ENCODE measurements around the gene TMBIM1. TPM values are rescaled to one million over a fixed set of nuclear protein-coding genes. Genes with fewer than 3 reads are reported as not detected.
"Not testable (repeated sequence)": the region's sequence is repeated elsewhere in the genome, so short reads cannot be mapped to it uniquely, and the experiment has no call there.

Gene TMBIM1
- total and polyA plus RNA-seq, 8 donors: 94.6 to 318 (median 129) TPM

- 66 to 89% (median 76%) methylated on average over 7 to 9 of the region's 9 CpGs for WGBS, 5 donors
- intact Hi-C loops (cut with DNase I; ENCODE audit: low total_unique reads): no loop called here
- Histone ChIP-seq H3K27me3 (no peaks in the 10 kb centered on the region), H3K36me3 (peaks cover 71% of the 10 kb centered on the region in 4 donors), H3K4me1 (peaks cover 22 to 93% (median 75%) of the 10 kb centered on the region in 4 donors), H3K4me3 (no peak overlapping the region), H3K27ac (peak overlapping the region; percentile 17 to 99 (median 85)), H3K9me3 (no peaks in the 10 kb centered on the region)
- TF ChIP-seq POLR2AphosphoS5 (IDR thresholded peaks at IDR 0.05) (no peak), EP300 (IDR thresholded peaks at IDR 0.05) (no peak), POLR2A (IDR thresholded peaks at IDR 0.05) (no peak), CTCF (IDR thresholded peaks at IDR 0.05) (no peak)
- no peak for DNase-seq
Measured at GRCh38 chr2:218275371-218276072, 16.8 kb downstream of the TMBIM1 start.

- Histone ChIP-seq H3K4me1 (peaks cover 22 to 84% (median 71%) of the 10 kb centered on the region in 4 donors), H3K27me3 (no peaks in the 10 kb centered on the region), H3K36me3 (peaks cover 61 to 62% (median 62%) of the 10 kb centered on the region in 4 donors), H3K27ac (peak overlapping the region; percentile 69 to 99 (median 85)), H3K9me3 (no peaks in the 10 kb centered on the region), H3K4me3 (no peak overlapping the region)
- DNase-seq: no peak
- intact Hi-C loops (cut with DNase I; ENCODE audit: low total_unique reads): no loop called here
- 43 to 67% (median 49%) methylated on average over 4 of the region's 4 CpGs for WGBS, 5 donors
- TF ChIP-seq POLR2A (IDR thresholded peaks at IDR 0.05): no peak
- TF ChIP-seq POLR2AphosphoS5 (IDR thresholded peaks at IDR 0.05): no peak
- TF ChIP-seq EP300 (IDR thresholded peaks at IDR 0.05): no peak
- no peak for TF ChIP-seq CTCF (IDR thresholded peaks at IDR 0.05)
Measured at GRCh38 chr2:218274586-218274985, 17.7 kb downstream of the TMBIM1 start.

GRCh38 chr2:218273908-218274249 is 18.4 kb downstream of the TMBIM1 start:
- intact Hi-C loops (cut with DNase I; ENCODE audit: low total_unique reads): no loop called here
- Histone ChIP-seq H3K36me3 (peaks cover 54 to 55% (median 55%) of the 10 kb centered on the region in 4 donors), H3K27ac (peak overlapping the region; percentile 49 to 99 (median 85)), H3K9me3 (no peaks in the 10 kb centered on the region), H3K27me3 (no peaks in the 10 kb centered on the region), H3K4me3 (no peak overlapping the region), H3K4me1 (peaks cover 27 to 84% (median 69%) of the 10 kb centered on the region in 4 donors)
- WGBS, 5 donors: 23 to 60% (median 27%) methylated on average over 2 of the region's 2 CpGs
- TF ChIP-seq POLR2A (IDR thresholded peaks at IDR 0.05): no peak
- peak in 1 of 3 donors; percentile 3 for TF ChIP-seq POLR2AphosphoS5 (IDR thresholded peaks at IDR 0.05)
- TF ChIP-seq EP300 (IDR thresholded peaks at IDR 0.05): no peak
- no peak for TF ChIP-seq CTCF (IDR thresholded peaks at IDR 0.05)
- no peak for DNase-seq

DNA sequence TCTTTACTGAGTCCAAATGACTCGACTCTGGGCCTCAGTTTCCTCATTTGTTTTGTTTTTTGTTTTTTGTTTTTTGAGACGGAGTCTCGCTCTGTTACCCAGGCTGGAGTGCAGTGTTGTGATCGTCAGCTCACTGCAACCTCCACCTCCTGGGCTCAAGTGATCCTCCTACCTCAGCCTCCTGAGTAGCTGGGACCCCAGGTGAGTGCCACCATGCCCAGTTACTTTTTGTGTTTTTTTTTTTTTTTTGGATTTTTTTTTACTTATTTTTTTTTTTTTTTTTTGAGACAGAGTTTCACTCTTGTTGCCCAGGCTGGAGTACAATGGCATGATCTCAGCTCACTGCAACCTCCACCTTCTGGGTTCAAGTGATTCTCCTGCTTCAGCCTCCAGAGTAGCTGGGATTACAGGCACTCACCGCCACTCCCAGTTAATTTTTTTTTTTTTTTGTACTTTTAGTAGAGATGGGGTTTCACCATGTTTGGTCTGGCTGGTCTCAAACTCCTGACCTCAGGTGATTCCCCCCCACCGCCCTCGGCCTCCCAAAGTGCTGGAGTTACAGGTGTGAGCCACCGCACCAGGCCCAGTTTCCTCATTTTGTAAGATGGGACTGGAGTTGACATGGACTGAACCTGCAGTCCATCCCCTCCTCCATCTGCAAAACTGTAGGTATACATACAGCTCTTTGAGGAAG is 18.9 kb downstream of the TMBIM1 start:
- H3K9me3 ChIP-seq; DNase-seq; intact Hi-C loops (cut with DNase I; ENCODE audit: low total_unique reads); H3K27me3 ChIP-seq; H3K4me3 ChIP-seq: not testable (repeated sequence)
- Histone ChIP-seq H3K27ac (peak overlapping the region; percentile 75 to 99 (median 85)), H3K4me1 (peaks cover 31 to 84% (median 69%) of the 10 kb centered on the region in 4 donors), H3K36me3 (peaks cover 49 to 50% (median 50%) of the 10 kb centered on the region in 4 donors)
- WGBS, 5 donors: 65 to 78% (median 67%) methylated on average over 8 of the region's 8 CpGs

All from stomach (tissue), 9 donors.